KOPT-K1 (cell line): ENCODE measurements around the gene TRAF3.
"Not testable (repeated sequence)": the region's sequence is repeated elsewhere in the genome, so short reads cannot be mapped to it uniquely, and the experiment has no call there.

Experiments
- H3K27ac ChIP-seq: fragments of 200-600 bp; sonication (generic); 2 replicates; pipeline ENCODE4 v1.5.1; 2016; ENCODE audit warnings: antibody characterized with exemption, mild to moderate bottlenecking, low read depth, low read length; ENCODE audit not compliant: poor library complexity, severe bottlenecking
- H3K36me3 ChIP-seq: fragments of 200-600 bp; sonication (generic); 2 replicates; pipeline ENCODE4 v1.5.1; 2017; ENCODE audit warnings: antibody characterized with exemption, mild to moderate bottlenecking, low read length, moderate library complexity; ENCODE audit not compliant: insufficient read depth
- H3K9me3 ChIP-seq: fragments of 200-600 bp; sonication (generic); 2 replicates; pipeline ENCODE4 v1.5.1; 2017; ENCODE audit warnings: antibody characterized with exemption, low read length, mild to moderate bottlenecking; ENCODE audit not compliant: insufficient read depth, poor library complexity, severe bottlenecking

The TRAF3 gene

GRCh38 chr14:102882226-102882906 is 105.1 kb downstream of the TRAF3 start:
- Histone ChIP-seq H3K36me3 (peaks cover 87% of the 10 kb centered on the region), H3K9me3 (no peaks in the 10 kb centered on the region), H3K27ac (no peak overlapping the region)

- Histone ChIP-seq H3K36me3 (peaks cover 87% of the 10 kb centered on the region), H3K27ac (no peak overlapping the region), H3K9me3 (no peaks in the 10 kb centered on the region)
Observed at GRCh38 chr14:102883089-102883541, 105.9 kb downstream of the TRAF3 start.

- no peak overlapping the region for H3K27ac ChIP-seq
- H3K36me3 ChIP-seq = peaks cover 87% of the 10 kb centered on the region
- H3K9me3 ChIP-seq = no peaks in the 10 kb centered on the region
Observed at GRCh38 chr14:102883554-102883953, 106.3 kb downstream of the TRAF3 start.

- H3K36me3 ChIP-seq = peaks cover 90% of the 10 kb centered on the region
- H3K27ac ChIP-seq = no peak overlapping the region
Observed at GRCh38 chr14:102885737-102886447, 108.6 kb downstream of the TRAF3 start.

GRCh38 chr14:102888748-102889147 is 111.5 kb downstream of the TRAF3 start:
- H3K9me3 ChIP-seq = no peaks in the 10 kb centered on the region
- H3K27ac ChIP-seq = no peak overlapping the region
- peaks cover 95% of the 10 kb centered on the region for H3K36me3 ChIP-seq

More at GRCh38 chr14:102885737-102886447, 108.6 kb downstream of the TRAF3 start:
- no peaks in the 10 kb centered on the region for H3K9me3 ChIP-seq

- H3K36me3 ChIP-seq = peaks cover 95% of the 10 kb centered on the region
- no peak overlapping the region for H3K27ac ChIP-seq
- no peaks in the 10 kb centered on the region for H3K9me3 ChIP-seq
Observed at GRCh38 chr14:102889615-102890014, 112.4 kb downstream of the TRAF3 start.

GRCh38 chr14:102891111-102891510 is 113.9 kb downstream of the TRAF3 start:
- H3K36me3 ChIP-seq = peaks cover 94% of the 10 kb centered on the region
- no peak overlapping the region for H3K27ac ChIP-seq
- no peaks in the 10 kb centered on the region for H3K9me3 ChIP-seq

GRCh38 chr14:102891556-102891955 is 114.3 kb downstream of the TRAF3 start:
- H3K9me3 ChIP-seq = no peaks in the 10 kb centered on the region
- H3K36me3 ChIP-seq = peaks cover 94% of the 10 kb centered on the region
- H3K27ac ChIP-seq = no peak overlapping the region

GRCh38 chr14:102892651-102893050 is 115.4 kb downstream of the TRAF3 start:
- no peak overlapping the region for H3K27ac ChIP-seq
- H3K9me3 ChIP-seq = no peaks in the 10 kb centered on the region
- H3K36me3 ChIP-seq = peaks cover 94% of the 10 kb centered on the region

GRCh38 chr14:102893452-102893851 is 116.2 kb downstream of the TRAF3 start:
- H3K27ac ChIP-seq = no peak overlapping the region
- H3K36me3 ChIP-seq = peaks cover 94% of the 10 kb centered on the region
- no peaks in the 10 kb centered on the region for H3K9me3 ChIP-seq

GRCh38 chr14:102896735-102897134 is 119.5 kb downstream of the TRAF3 start:
- H3K9me3 ChIP-seq, H3K27ac ChIP-seq: not testable (repeated sequence)
- H3K36me3 ChIP-seq = peaks cover 81% of the 10 kb centered on the region

GRCh38 chr14:102897299-102898027 is 120.2 kb downstream of the TRAF3 start:
- H3K36me3 ChIP-seq = peaks cover 81% of the 10 kb centered on the region
- H3K27ac ChIP-seq = no peak overlapping the region
- H3K9me3 ChIP-seq = no peaks in the 10 kb centered on the region

- Histone ChIP-seq H3K36me3 (peaks cover 83% of the 10 kb centered on the region), H3K27ac (no peak overlapping the region)
Observed at GRCh38 chr14:102898298-102898697, 121.0 kb downstream of the TRAF3 start.

GRCh38 chr14:102898776-102899515 is 121.7 kb downstream of the TRAF3 start:
- Histone ChIP-seq H3K36me3 (peaks cover 85% of the 10 kb centered on the region), H3K27ac (no peak overlapping the region), H3K9me3 (no peaks in the 10 kb centered on the region)

More at GRCh38 chr14:102898298-102898697, 121.0 kb downstream of the TRAF3 start:
- no peaks in the 10 kb centered on the region for H3K9me3 ChIP-seq

GRCh38 chr14:102899516-102899900 is 122.3 kb downstream of the TRAF3 start:
- Histone ChIP-seq H3K27ac (no peak overlapping the region), H3K36me3 (peaks cover 85% of the 10 kb centered on the region), H3K9me3 (no peaks in the 10 kb centered on the region)
